Measurements from ENCODE around the gene USP3.

USP3 gene, protein sequence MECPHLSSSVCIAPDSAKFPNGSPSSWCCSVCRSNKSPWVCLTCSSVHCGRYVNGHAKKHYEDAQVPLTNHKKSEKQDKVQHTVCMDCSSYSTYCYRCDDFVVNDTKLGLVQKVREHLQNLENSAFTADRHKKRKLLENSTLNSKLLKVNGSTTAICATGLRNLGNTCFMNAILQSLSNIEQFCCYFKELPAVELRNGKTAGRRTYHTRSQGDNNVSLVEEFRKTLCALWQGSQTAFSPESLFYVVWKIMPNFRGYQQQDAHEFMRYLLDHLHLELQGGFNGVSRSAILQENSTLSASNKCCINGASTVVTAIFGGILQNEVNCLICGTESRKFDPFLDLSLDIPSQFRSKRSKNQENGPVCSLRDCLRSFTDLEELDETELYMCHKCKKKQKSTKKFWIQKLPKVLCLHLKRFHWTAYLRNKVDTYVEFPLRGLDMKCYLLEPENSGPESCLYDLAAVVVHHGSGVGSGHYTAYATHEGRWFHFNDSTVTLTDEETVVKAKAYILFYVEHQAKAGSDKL

DNA sequence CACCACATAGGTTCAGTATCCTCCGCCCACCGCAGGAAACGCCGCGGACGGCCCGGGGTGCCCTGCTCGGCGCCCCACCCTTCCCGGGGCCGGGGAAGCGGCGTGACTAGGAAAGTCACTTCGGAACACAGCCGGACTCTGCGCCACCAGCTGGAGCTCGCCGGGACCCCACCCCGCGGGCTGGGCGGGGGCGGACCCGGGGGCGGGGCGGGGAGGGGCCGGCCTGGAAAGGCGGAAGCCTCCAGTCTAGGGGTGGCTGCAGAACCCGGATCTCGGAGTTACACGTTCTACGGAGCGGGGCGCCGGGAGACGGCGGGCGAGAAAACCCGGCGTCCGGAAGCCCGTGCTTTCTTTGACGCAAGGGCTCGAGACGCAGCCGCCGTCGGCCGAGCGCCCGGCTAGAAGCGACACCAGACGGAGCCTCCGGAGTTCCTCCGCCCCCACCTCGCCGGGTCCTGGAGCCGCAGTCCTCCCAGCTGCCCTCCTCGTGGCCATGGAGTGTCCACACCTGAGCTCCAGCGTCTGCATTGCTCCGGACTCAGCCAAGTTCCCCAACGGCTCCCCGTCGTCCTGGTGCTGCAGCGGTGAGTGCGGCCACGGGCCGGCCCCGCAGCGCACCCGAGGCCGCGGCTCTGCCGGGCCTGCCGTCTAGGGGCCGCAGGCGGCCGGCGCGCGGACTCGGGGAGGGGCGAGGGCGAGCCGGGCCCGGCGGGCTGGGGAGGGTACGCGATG lies at the start of gene USP3:
Gene USP3, plus strand, starts transcription at position 347 of the 732 bp plus-strand sequence. Its CDS starts 147 bp downstream, at position 494.
- DNase-seq = peak; percentile 98

GRCh38 chr15:63456258-63456657 lies 48.1 kb upstream of the USP3 start:
- no peak for DNase-seq

GRCh38 chr15:63457379-63457778 lies 47.0 kb upstream of the USP3 start:
- no peak for DNase-seq

- no peak for DNase-seq
These were observed 46.4 kb upstream of the USP3 start for GRCh38 chr15:63458026-63458425.

- no peak for DNase-seq
These were observed 45.5 kb upstream of the USP3 start for GRCh38 chr15:63458794-63459395.

DNA sequence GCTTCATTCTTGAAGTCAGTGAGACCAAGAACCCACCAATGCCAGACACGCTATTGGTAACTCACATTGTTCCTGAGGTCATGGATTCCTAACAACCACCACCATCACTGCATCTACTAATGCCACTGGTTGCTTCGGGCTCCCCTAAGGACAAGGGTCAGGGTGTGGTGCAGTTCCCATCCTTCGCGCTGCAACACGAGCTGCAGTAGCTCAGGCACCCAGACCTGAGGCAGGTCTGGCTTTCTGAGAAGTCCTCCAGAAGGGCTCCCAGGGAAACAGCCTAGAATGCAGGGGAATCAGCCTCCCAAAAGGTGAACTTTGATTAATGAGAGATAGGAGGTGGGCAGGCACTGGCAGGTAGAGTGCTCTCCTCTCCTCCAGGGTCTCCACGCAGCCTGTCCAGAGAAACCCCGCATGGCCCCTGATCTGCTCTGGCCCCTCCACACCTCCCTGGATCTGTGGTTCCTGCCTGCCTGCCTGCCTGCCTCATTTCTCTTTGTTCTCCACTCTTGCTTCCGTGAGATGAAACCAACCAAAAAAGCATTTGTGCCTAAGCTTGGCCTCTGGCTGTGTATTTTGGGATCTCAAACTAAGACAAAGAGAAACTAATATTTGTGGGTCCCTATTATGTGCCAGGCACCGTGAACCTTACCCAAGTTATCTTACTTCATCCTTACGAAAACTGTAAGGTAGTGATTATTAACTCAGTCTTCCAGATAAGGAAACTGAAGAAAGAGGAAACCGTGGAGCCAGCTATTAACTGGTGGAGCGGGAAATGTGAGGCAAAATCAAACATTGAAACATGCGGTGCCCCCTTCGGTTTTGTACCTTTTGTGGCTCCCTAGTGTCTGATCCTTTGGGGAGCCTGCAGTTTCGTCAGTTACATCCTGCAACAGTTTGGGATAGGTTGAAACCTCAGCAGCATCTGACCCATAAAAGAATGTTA lies 43.9 kb upstream of the USP3 start:
- no peak for DNase-seq

DNA sequence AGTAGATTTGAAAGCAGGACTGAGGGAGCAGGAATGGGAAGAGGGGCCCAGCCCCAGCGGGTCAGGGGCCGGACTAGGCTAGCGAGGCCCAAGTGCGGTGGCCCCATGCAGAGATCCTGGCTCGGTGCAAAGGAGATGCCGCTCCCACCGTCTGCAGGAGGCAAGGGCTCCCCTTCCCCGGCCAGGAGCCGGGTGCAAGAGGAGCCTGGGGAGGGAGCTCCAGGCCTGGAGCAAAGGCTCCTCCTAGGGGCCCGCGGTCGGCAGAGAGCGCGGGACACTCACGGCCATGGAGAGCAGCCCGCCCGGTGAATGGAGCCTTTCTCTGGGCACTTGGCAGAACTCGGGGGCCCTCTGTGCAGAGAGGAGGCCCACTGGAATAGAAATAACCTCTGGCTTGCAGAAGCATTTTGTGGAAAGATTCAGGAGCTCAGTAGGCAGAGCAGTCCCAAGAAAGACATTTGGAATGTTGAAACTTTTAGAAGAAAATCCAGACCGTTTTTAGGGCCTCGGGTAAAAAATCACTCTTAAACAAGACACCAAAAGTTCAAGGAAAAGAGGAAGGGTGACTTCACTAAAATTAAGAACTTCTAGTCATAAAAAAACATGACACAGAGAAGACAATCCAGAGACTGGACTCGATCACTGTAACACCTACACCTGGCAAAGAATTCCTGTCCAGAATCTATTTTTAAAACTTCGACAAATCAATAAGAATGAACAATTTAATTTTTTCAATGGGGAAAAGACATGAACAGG lies 43.0 kb upstream of the USP3 start:
- DNase-seq = no peak

DNA sequence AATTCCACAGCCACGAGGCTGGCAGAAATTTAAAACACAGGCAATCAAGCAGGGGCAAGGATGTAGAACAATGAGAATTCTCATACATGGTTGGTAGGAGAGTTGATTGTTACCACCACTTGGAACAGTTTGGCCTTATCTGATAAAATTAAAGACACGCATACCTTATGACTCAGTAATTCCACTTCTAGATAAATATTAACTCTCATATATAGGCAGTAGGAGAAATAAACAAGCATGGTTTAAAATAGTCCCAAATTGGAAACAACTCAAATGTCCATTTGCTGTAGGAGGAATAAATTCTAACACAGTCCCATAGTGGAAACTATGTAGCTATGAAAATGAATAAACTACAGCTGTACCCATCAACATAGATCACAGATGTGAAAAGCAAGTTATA lies 42.3 kb upstream of the USP3 start:
- no peak for DNase-seq

- no peak for DNase-seq
These were observed 41.4 kb upstream of the USP3 start for GRCh38 chr15:63463036-63463435.

- DNase-seq = no peak
These were observed 40.6 kb upstream of the USP3 start for GRCh38 chr15:63463793-63464192.

GRCh38 chr15:63465104-63465503 lies 39.3 kb upstream of the USP3 start:
- no peak for DNase-seq

- DNase-seq = peak; percentile 89
These were observed 37.8 kb upstream of the USP3 start for GRCh38 chr15:63466378-63467192.

DNA sequence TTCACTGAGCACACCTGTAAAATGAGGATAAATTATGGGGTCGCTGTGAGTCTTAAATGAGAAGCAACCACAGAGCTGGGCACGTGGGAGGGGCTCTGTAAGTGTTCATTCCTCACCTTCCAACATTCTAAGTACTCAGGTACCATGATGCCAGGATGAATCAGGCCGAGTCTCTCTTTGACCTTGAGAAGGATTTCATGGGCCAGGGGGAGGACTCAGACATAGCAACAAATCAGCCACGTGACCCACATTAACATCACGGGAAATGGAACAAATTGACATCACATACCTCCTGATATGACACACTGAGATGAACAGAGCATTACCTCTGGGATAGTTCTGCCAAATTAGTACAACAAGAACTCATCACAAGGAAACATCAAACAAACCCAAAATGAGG lies 35.2 kb upstream of the USP3 start:
- peak; percentile 43 for DNase-seq

- DNase-seq = no peak
These were observed 34.4 kb upstream of the USP3 start for GRCh38 chr15:63469984-63470383.

- no peak for DNase-seq
These were observed 31.2 kb upstream of the USP3 start for GRCh38 chr15:63473007-63473748.

- DNase-seq = no peak
These were observed 30.7 kb upstream of the USP3 start for GRCh38 chr15:63473749-63473998.

DNA sequence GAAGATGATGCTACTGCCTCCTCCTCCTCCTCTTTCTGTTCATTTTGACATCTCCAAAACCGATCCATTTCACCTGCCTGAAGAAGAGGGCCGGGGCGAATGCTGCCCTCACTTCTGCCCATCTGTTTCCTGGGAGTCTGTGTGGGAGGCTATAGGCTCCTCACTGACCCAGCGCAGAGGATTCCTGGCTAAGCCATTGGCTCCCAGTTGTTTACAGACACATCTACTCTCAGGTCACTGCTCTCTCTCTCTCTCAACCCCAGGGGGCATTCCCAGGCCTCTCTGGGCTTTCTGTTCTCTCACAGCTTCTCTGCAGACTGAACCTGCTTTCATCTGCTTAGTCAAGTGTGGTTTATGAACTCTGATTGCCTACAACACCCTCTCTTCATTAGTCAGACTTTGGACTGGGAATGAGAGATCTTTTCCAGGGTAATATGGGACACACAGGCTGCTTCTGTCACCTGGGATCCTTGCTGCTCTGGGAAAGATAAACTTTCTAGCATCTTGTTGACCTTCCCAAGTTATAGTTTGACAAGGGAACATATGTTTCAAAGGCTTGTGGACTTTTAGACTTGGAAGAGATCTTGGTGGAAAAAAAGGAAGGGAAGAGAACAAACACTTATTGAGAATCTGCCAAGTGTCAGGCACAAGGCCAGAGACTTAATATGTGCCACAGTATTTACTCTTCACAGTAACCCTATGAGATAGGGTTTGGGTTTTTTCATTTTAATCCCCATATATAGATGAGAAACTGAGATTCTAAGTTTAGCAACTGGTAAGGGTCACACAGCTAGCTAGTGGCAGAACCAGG lies 30.2 kb upstream of the USP3 start:
- peak; percentile 68 for DNase-seq

DNA sequence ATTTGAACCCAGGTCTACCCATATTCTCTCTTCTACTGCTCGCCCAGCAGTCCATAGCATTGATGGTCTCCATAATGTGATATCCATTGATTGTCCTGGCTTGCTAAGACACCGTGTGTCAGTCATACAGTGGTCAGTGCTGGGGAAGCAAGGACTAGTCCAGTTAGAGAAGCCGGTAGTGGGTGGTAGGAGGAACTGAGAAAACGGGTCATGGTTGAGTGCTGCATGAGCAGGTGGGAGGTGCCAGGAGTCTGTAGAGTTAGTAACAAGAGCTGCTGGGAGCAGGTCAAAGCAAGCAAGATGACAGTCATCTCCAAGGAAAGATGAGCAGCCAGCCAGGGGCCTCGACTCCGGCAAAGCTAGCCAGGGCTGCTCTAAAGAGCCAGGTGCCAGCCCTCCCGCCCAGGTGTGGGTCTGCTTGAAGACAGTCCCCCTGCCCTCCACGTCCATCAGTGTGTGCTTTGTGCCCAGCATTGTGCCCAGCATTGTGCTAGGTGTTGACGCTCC lies 29.5 kb upstream of the USP3 start:
- no peak for DNase-seq

DNA sequence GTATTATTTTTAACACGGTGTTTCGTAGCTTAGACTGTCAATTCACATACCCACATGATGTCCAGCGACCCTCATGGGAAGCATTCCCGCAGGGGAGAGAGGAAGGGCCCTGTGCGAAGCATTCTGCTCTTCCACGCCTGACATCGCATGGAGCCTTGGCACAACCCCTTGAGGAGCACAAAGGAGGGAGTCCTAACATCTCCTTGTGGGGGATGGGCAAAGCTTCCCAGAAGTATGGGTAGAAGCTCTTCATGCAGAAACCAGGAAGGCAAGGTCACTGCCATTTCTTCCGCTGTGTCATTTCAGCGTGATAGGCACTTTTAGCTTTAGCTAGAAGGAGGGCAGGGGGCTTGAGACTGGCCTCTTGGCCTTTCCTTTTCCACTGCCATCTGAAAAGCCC lies 28.7 kb upstream of the USP3 start:
- no peak for DNase-seq
